Measurements from ENCODE around the gene KIR2DL3.
"Not testable (repeated sequence)": the region's sequence is repeated elsewhere in the genome, so short reads cannot be mapped to it uniquely, and the experiment has no call there.

DNA sequence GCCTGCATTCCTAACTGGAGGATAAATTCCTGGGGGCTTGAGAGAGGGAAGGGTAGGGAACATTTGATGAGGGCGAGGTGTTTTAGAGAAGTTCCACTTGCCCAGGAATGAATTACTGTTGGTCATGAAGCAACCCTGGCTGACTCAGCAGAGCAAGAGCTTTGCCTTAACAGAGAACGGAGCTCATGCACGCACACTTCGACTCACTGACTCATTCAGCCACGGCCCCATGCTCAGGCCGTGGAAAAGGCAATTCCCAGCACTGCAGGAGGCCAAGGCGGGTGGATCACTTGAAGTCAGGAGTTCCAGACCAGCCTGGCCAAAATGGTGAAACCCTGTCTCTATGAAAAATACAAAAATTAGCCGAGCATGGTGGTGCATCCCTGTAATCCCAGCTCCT lies 25.9 kb downstream of the KIR2DL3 start:
- TF ChIP-seq, protein P1, sequence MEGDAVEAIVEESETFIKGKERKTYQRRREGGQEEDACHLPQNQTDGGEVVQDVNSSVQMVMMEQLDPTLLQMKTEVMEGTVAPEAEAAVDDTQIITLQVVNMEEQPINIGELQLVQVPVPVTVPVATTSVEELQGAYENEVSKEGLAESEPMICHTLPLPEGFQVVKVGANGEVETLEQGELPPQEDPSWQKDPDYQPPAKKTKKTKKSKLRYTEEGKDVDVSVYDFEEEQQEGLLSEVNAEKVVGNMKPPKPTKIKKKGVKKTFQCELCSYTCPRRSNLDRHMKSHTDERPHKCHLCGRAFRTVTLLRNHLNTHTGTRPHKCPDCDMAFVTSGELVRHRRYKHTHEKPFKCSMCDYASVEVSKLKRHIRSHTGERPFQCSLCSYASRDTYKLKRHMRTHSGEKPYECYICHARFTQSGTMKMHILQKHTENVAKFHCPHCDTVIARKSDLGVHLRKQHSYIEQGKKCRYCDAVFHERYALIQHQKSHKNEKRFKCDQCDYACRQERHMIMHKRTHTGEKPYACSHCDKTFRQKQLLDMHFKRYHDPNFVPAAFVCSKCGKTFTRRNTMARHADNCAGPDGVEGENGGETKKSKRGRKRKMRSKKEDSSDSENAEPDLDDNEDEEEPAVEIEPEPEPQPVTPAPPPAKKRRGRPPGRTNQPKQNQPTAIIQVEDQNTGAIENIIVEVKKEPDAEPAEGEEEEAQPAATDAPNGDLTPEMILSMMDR (IDR thresholded peaks at IDR 0.05; ENCODE audit: insufficient read depth, low read length, poor library complexity, severe bottlenecking), result not testable (repeated sequence)
- not testable (repeated sequence) for TF ChIP-seq EZH2phosphoT487 (conservative IDR thresholded peaks at IDR 0.05; ENCODE audit: low read length)
